Mucosa of descending colon (tissue), 3 donors: ENCODE data around the gene SPDEF. TPM values are rescaled to one million over a fixed set of nuclear protein-coding genes. Genes with fewer than 3 reads are reported as not detected.
A peak's percentile ranks its signal among the peaks of the same experiment; 100 is the strongest.

ENCODE experiments used
- ATAC-seq: fragments of 200-7000 bp; cut with Tn5 transposase; one replicate; pipeline ENCODE4 v1.9.1; 2020; ENCODE audit warnings: mild to moderate bottlenecking, moderate library complexity
- DNase-seq, 3 donors: peaks; one replicate each; pipeline ENCODE4 v3.0.0-alpha.2; 2020
- H3K36me3 ChIP-seq: fragments of 200-600 bp; one replicate; pipeline ENCODE4 v1.8.0; 2021; ENCODE audit warnings: low read depth, mild to moderate bottlenecking
- H3K4me1 ChIP-seq: fragments of 200-600 bp; one replicate; pipeline ENCODE4 v1.8.0; 2021; ENCODE audit warnings: low read depth, mild to moderate bottlenecking
- H3K4me3 ChIP-seq: fragments of 200-600 bp; one replicate; pipeline ENCODE4 v1.8.0; 2021; ENCODE audit warnings: mild to moderate bottlenecking
- H3K9me3 ChIP-seq: fragments of 200-600 bp; one replicate; pipeline ENCODE4 v1.8.0; 2021; ENCODE audit warnings: mild to moderate bottlenecking
- intact Hi-C, 2 donors: fragments of 100-400 bp; cut with DNase I in 1 of 2; cut with micrococcal nuclease in 1 of 2; formaldehyde crosslinking; loops; one replicate each; pipeline versions ENCODE4 v1.11.0 to v1.11.1; 2022; cut with DNase I, micrococcal nuclease
- total RNA-seq, 3 donors: library from RNA; stranded (reverse); fragmentation: NEBNext Ultra II Directional in 2 of 3; extraction: Animal tissue kit (Norgen Biotek cat#: 25700) in 2 of 3; gene quantifications; one replicate each; pipeline versions ENCODE4 v1.2.1 to v1.2.4, GENCODE V29; 2021 to 2023
- TF ChIP-seq, protein P1 (sequence below): fragments of 200-600 bp; IDR thresholded peaks from one replicate; pipeline ENCODE4 v1.8.0; 2022; ENCODE audit warnings: antibody characterized with exemption, mild to moderate bottlenecking
- donor health status: DM: no; HTN: no; CAD: no; lungs with moderate emphysema.
- donor health status: DM: no; HTN: no; CAD: no.
- donor health status: DM: no; HTN: yes; CAD: no.

Gene SPDEF
- total RNA-seq, 3 donors from 2014 or later = 13.8 to 49.1 (median 38.2) TPM

DNA sequence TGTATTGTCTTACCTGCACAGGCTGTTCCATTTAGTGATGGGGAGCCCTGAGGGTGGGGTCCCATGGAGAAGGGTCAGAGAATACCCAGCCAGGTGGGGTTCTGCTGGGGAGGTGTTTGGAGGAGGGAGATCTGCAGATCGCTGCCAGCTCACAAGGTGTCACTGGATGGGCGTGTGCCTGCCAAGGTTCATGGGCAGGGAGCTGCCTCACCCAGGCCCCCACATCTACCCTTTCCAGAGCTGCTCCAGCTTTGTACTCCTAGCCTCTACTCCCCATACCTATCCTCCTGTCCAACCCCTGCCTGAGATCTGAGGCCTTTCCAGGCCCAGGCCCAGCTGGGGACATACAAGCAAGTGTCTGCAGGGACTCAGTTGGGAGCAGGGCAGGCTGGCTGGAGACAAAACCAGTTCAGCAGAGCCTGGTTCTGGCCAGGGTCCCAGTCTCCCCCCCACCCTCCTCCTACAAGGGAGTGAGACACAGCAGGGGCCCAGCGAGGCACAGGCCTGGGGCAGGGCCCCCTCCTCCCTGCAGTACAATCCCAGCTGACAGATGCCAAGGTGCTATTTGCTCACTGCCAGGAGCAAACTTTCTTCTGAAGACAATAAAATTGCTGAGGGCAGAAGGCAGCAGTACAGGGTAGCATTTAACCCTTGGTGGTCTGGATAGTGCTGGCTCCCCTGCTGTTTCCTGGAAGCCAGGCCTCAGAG lies 19.7 kb downstream of the SPDEF start:
- ATAC-seq = peak; percentile 83
- H3K9me3 ChIP-seq = no peaks in the 10 kb centered on the region
- H3K4me3 ChIP-seq = no peak overlapping the region
- H3K36me3 ChIP-seq = no peaks in the 10 kb centered on the region
- TF ChIP-seq, protein P1, sequence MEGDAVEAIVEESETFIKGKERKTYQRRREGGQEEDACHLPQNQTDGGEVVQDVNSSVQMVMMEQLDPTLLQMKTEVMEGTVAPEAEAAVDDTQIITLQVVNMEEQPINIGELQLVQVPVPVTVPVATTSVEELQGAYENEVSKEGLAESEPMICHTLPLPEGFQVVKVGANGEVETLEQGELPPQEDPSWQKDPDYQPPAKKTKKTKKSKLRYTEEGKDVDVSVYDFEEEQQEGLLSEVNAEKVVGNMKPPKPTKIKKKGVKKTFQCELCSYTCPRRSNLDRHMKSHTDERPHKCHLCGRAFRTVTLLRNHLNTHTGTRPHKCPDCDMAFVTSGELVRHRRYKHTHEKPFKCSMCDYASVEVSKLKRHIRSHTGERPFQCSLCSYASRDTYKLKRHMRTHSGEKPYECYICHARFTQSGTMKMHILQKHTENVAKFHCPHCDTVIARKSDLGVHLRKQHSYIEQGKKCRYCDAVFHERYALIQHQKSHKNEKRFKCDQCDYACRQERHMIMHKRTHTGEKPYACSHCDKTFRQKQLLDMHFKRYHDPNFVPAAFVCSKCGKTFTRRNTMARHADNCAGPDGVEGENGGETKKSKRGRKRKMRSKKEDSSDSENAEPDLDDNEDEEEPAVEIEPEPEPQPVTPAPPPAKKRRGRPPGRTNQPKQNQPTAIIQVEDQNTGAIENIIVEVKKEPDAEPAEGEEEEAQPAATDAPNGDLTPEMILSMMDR = no peak
- peak; percentile 69 to 81 (median 78) for DNase-seq
- H3K4me1 ChIP-seq = peaks cover 20% of the 10 kb centered on the region
- intact Hi-C loops = no loop called here

GRCh38 chr6:34535646-34536045 lies 20.5 kb downstream of the SPDEF start:
- Histone ChIP-seq H3K9me3 (no peaks in the 10 kb centered on the region), H3K4me1 (peaks cover 20% of the 10 kb centered on the region), H3K4me3 (no peak overlapping the region), H3K36me3 (no peaks in the 10 kb centered on the region)
- TF ChIP-seq, protein P1 = no peak
- DNase-seq (no peak), ATAC-seq (no peak)
- intact Hi-C loops = no loop called here

- intact Hi-C loops = no loop called here
- TF ChIP-seq, protein P1 = no peak
- no peaks in the 10 kb centered on the region for H3K9me3 ChIP-seq
- H3K4me3 ChIP-seq = no peak overlapping the region
- ATAC-seq (no peak), DNase-seq (no peak)
- peaks cover 20% of the 10 kb centered on the region for H3K4me1 ChIP-seq
- no peaks in the 10 kb centered on the region for H3K36me3 ChIP-seq
Measured at GRCh38 chr6:34535199-34535598, 20.9 kb downstream of the SPDEF start.

- Histone ChIP-seq H3K36me3 (no peaks in the 10 kb centered on the region), H3K9me3 (no peaks in the 10 kb centered on the region), H3K4me3 (no peak overlapping the region), H3K4me1 (peaks cover 24% of the 10 kb centered on the region)
- peak in 1 of 3 donors; percentile 45 for DNase-seq
- TF ChIP-seq, protein P1 = no peak
- intact Hi-C loops = no loop called here
- no peak for ATAC-seq
Measured at GRCh38 chr6:34534656-34535055, 21.5 kb downstream of the SPDEF start.

DNA sequence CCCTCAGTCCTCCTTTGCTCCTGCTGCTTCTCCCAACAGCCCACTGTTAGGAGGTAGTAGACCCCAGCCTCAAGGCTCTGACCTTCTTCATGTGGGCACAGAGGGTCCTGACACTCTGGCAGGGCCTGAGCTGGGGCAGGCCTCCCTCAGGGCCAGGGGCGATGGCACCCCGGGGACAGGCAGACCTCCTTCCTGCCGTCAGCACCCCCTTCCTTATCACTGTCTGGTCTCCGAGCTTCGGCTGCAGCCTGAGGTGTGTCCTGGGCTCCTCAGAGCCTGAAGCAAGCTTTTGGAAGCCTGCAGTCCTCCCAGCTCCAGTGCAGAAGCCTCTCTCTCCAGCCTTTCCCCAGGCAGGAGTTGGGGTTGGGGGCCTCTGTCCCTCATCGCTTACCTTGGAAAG lies 22.0 kb downstream of the SPDEF start:
- Histone ChIP-seq H3K4me1 (peaks cover 25% of the 10 kb centered on the region), H3K4me3 (no peak overlapping the region), H3K9me3 (no peaks in the 10 kb centered on the region), H3K36me3 (no peaks in the 10 kb centered on the region)
- TF ChIP-seq, protein P1 = no peak
- intact Hi-C loops = no loop called here
- DNase-seq (peak in 1 of 3 donors; percentile 27), ATAC-seq (no peak)

- Histone ChIP-seq H3K9me3 (no peaks in the 10 kb centered on the region), H3K4me1 (peaks cover 26% of the 10 kb centered on the region), H3K4me3 (no peak overlapping the region), H3K36me3 (no peaks in the 10 kb centered on the region)
- ATAC-seq (no peak), DNase-seq (peak in 1 of 3 donors; percentile 12)
- TF ChIP-seq, protein P1 = no peak
- intact Hi-C loops = no loop called here
Measured at GRCh38 chr6:34532230-34532629, 23.9 kb downstream of the SPDEF start.
